GOT3 (cell line): ENCODE results near the gene GFPT2.

Source experiments
- DNase-seq: peaks from one replicate; lab custom pipeline; 2025; ENCODE audit warnings: mixed read lengths; lab: John Stamatoyannopoulos, UW

The GFPT2 gene

DNA sequence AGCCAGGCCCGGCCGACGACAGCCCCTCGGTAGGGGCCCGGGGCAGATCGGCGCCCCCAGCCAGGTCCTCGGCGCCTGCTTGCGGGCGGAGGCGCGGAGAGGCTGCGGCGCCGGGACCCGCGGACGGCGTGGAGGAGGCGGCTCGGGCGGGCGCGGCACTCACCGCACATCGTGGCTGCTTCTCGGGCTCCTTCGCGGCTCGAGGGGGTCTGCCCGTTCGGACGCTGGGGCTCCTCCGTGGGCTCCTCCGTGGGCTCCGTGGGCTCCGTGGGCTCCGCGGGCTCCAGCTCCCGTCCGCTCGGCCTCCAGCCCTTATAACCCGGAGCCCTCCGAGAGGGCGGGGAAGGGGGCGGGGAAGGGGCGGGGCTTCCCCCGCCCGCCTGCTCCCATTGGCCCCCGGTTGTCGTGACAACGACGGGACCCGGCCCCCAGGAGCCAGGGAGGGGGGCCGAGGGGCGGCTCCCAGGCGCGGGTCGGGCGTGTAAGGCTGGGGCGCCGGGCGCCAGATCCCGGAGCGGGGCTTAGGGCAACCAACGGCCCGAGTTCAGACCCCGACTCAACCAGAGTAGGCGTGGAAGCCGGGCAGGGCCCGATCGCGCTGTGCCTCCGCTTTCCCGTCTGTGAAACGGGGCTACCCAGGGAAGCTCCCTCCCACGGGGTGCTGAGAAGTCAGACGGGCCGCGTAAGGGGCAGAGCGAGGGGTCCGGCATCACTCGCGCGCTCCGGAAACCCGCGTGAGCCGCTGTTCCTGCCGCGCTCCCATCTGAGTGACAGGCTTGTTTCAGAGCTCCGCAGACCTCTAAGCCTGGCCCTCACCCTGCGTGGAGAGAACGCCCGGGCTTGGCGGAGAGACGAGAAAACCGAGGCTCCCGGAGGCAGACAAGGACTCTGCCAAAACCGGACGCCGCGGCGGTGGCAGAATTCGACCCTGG, at the start of gene GFPT2:
TSS of gene GFPT2 (minus strand) at position 289 of the 932 bp plus-strand sequence. CDS start at position 170, 119 bp downstream.
- peak; percentile 66 for DNase-seq

DNA sequence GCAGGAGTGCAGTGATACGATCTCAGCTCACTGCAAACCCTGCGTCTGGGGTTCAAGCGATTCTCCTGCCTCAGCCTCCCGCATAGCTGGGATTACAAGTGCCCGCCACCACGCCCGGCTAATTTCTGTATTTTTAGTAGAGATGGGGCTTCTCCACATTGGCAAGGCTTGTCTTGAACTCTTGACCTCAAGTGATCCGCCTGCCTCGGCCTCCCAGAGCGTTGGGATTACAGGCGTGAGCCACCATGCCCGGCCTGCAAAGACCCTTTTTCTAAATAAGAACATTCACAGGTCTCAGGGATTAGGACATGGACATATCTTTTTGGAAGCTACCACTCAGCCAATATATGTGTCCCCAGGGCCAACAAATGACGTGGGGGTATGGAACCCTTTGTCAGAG, 49.6 kb upstream of the GFPT2 start:
- no peak for DNase-seq

DNA sequence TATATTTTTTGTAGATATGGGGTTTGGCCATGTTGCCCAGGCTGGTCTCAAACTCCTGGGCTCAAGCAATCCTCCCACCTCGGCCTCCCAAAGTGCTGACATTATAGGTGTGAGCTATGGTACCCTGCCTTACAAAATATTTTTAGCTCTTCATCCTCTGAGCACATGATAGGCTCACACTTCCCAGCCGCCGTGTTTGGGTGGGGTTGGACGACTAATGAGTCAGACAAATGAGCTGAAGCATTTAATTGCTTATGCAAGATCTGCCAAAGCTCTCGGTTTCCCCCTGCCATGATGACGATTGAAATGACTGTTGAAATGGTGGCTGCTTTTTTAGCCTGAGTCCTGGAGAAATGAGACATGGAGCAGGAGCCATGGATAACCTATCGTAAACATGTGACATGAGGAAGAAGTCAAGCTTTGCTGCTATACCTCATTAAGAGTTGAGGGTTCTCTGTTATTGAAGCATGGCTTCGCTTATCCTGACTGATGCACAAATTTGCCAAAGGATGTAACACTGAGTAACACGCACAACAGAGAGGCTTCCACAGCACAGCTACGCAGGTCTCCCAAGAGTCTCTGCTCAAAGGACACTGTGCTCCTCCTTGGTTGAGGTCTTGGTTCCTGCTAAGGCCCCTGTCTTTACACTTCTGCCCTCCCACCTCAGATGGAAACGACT, 48.2 kb upstream of the GFPT2 start:
- DNase-seq = no peak

DNA sequence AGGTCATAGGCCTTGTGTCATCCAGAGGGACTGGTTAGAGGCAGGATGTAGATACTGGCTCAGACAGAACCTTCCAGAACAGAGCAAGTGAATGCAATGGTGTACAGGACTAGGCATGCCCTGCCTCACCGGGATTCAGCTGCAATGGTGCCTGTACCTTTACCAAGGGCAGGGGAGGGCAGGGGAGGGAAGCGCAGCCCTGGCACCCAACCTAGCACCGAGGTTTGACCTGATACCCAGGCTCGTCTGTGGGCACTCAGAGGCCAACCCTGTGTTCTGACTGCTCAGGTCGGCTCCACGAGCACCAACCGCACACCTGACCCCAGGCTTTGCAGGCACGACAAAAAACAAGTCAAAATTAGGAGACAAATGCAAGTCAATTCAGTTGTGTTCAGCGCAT, 47.3 kb upstream of the GFPT2 start:
- DNase-seq = no peak

DNA sequence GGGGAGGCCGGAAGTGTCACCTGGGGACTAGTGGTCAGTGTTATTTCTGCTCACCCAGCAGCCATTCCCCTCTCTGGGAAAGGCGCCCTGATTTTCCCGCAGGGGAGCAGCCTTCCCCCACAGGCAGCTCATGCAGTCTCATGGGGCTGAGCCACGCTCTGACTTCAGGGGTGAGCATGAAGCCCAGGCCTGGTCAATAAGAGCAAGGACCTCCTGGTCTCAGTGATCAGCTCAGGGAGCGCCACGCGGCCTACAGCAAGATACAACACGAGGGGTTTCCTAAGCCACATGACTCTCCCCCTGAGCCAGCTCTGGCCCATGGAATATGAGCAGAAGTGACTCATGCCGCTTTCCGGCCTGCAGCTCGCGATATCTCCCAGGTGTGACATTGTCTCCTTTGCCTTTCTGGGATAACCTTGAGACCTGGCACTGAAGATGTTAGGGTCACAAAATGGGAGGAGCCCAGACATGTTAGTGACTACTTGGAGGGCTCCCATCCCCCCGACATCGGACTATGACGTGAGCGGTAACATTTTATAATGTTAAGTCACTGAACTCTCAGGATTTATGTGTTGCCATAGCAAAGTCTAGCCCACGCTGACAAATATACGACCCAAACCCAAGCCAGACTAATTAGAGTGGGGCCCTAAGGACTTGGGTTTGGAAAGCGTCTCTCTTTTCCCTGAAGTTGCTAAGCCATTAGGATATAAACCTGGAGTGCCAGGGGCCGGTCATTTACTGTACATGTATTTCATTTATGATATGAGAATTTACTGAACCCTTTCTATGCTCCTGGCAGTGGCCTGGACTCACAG, 46.5 kb upstream of the GFPT2 start:
- DNase-seq = no peak

DNA sequence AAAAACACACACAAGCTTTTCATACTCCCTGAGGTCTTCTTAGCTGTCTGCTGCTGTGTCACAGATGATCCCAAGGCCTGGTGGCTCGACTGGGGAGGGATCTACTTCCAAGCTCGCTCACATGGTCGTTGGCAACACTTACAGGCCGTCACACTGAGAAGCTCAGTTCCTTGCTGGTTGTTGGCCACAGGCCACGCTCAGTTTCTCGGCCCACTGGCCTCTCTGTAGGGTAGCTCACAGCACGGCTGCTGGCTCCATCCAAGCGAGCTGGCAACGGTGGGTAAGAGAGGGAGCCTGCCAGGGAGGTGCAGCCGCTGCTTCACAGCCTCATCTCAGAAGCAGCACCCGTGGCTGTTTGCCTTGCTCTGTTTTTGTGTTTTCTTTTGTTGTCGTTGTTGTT, 43.8 kb upstream of the GFPT2 start:
- no peak for DNase-seq

DNA sequence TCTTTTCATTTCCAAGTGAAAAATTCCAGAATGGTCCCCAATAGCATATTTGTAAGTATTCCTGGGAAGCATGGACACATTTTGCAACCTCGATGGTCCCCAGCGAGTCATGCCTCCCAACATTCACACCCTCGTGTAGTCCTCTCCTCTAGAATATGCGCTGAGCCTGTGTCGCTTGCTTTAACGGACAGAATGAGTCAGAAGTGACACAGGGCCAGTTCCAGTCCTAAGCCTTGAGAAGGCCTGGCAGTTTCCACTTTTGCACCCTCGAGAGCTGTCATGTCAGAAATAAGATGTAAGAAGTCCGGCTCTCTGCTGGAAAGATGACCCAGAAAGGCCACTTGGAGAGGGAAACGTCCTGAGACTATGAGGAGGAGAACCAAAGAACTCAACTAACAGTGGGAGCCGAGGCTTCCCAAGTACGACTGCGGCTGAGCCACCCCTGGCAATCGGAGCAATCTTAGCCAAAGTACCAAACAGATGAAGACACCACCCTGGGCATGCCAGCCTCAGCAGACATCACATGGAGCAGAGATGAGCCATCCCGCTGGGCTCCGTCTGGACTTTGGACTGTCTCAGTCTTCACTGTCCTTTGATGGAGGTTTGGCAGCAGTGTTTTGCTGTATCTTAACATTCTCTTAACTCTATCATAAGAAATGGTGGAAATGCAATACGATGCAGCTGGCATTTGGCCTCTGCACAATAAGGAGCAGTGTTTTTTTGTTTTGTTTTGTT, 42.6 kb upstream of the GFPT2 start:
- DNase-seq = no peak

DNA sequence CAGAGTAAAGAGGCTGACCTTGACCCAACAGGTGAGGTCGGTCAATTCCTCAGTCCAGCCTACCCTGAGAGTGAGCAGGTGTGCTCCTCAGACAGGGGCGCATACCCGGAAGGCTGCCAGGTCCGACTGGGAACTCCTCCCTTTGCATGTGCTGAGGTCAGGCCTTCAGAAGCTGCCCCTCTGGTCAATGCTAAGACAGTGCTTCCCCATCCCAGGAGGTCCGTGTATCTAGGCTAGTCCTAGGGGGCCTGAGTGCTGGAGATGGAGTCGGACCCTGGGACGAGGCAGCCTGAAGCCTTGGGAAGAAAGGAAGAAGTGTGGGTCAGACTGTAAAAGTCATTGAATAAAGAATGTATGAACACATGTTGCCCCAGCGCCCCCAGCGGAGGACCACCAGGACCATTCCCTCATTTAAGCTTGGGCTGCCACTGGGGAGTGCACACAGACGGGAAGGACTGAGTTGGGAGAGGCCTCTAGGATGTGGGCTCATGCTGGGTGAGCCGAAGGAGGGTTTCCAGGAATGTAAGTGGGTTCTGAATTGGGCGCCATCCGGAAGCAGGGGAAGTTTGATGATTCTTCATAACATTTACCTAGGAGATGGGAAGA, 41.0 kb upstream of the GFPT2 start:
- DNase-seq = no peak

DNA sequence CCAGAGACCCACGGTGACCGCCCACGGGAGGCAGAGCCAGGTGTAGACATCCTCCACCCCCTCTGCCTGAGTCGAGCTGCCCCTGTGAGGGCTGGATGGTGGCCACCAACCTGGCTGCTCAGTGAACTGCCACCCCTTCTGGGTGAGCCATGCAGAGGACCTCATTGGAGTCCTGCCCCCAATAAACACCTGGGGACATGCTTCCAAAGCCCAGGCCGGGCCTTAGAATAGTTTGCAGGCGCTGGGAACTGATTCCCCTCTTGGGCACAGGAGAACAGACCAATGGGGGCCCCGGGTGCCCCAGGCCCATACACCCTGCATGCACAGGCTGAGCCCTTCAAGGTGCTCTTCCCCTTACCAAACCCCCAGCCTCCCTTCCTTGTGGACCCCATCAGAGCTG, 38.1 kb upstream of the GFPT2 start:
- no peak for DNase-seq

DNA sequence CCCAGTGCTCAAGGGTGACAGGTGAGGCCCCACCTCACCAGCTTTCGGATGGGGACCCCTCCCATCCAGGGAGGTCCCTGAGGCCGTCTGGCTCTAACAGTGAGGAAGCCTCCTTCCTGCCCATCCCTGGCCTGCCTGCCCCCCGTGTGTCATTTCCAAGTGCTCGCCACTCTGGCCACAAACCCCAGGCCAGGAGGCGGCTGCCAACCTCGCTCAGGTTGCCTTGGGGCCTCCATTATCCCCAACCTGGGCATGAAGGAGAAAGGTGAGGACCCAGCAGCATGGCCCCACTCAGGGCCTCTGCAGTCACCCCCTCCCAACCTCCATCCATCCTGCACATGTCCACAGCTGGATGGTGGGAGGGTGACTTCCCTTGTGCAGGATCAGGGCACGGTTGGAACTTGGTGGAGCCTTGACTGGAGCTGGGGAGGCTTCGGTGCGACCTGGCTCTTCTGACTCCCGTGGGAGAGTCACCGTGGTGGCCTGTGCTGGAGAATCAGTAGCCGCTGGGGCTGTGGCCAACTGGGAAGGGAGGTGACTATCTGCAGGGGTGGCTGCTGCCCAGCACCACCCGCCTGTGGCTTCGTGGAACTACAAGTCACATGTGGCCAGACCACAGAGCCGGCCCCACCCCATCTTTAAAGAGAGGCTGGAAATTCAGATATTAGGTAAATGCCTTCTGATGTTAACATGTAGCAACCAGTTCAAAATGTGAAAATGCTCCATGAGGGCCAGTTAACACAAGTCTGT, 37.5 kb upstream of the GFPT2 start:
- DNase-seq = no peak

DNA sequence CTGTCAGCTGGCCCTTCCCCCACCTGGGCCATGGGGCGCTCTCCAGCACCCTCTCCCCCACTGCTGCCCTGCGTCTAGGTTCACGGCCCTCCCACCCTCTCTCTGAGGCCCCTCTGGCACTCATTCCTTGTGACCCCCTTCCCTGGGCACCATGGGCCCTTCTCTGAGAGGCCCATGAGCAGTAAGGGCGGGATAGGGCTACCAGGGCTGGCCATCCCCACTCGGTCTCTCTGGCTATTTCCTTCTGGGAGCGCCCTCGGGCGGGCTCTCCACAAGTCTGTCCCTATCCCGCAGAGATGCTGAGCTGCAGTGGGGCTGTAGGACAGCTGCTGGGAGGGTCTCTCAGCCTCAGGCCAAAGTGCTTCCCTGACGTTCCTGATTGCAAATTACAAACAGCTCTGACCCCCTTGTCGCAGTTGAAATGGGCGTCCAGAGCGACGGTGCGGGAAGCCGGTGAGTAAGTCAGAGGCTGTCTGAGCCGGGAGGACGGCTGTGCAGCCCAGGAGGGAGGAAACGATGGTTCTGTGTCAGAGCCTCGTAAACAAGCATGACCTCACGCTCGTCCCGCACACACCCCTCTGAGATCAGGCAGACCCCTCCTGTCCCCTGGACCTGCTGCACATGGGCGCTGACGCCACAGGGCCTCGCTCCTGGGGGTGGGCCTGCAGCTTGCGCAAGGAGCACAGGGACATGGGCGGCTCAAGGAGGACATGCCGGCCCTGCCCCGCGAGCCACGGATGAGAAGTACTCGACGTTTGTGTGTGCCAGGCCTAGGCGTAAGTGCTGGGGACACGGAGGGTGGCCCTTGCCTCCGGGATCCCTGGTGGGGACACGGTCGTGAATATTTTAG, 36.3 kb upstream of the GFPT2 start:
- DNase-seq = no peak

DNA sequence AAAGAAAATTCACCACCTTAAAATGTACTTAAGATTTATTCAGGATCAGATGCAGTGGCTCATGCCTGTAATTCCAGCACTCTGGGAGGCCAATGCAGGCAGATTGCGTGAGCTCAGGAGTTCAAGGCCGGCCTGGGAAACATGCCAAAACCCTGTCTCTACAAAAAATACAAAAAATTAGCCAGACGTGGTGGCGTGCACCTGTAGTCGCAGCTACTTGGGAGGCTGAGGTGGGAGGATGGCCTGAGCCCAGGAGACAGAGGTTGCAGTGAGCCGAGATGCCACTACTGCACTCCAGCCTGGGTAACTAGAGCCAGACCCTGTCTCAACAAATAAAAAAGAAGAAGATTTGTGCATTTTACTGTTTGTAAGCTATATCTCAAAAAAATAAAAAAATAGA, 34.7 kb upstream of the GFPT2 start:
- DNase-seq = no peak

DNA sequence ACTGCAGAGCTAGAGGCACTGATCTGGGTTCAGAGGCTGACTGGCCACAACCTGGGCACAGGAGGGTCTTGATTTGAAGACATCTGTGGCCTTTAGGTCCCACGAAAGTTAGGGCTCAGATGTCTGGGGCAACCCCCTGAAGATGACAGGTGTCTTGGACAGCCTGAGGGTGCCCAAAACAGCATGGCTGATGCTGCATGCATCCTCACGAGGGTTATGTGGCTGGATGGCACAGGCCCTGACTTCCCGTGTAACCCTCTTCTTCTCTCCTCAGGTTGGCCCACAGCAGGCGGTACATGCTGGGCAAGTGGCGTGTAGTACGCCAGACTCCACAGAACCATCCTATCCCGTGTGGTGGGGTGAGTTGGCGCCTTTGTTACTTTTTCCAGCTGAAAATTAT, 29.8 kb upstream of the GFPT2 start:
- DNase-seq = no peak

DNA sequence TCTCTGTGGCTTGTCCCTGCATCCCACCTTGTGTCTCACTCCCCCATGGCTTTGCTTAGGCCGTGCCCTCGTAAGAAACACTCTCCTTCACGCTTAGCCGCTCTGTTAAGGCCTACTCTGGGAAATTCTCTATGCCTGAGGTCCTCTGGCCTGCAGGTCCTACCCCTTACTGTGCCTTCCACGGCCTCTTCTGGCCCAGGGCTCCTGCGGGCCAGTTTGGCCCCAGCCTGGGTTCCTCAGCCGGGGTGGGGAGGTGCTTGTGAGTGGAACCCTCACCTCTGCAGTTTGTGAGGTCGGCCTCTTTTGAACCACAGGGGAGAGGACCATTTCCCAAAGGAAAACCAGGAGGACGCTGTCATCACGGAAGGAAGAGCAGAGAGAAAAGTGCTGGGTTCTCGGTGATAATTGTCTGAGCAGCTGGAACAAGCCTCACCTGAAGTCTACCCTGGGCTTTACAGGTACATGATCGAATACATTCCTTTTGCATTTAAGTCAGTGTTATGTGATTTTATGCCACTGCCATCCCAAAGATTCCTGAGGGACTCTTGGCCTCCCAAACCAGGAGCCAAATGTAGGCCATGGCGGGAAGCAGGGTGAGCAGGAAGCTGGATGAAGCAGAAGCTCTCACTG, 28.8 kb upstream of the GFPT2 start:
- no peak for DNase-seq

DNA sequence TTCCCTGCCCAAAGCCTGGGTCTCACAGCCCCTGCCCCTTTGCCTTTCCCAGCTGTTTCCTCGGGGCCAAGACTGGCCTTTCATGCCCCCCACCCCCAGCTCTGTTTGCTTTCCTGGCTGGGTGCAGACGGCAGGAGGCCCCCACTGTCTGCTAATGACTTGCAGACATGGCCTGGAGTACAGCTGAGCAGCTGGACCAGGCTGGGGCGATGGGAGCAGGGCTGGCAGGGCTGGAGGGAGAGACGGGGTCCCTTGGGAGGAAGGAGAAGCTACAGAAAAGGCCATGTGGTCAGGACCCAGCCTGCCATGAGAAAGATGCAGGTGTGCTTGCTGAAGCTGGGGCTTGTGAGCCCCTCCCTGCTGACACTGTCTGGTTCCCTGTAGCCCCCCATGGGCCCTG, 28.3 kb upstream of the GFPT2 start:
- DNase-seq = no peak

DNA sequence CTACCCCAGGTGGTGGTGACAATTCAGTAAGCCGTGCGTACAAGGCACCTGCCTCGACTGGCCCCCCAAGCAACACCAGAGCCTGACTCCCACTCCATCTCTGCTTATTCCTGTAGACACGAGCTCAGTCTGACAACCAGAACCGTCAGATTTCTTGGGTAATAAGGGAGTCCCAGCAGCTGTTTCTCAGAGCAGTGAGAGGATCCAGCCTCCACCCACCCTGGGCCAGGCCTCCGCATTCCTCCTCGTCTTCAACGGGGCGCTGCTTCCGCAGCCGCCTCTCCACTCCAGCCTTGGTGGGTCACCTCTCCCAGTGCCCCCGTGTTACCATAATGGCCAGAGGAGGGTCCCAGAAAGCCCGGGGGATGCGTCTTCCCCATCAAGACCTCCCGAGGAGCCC, 27.7 kb upstream of the GFPT2 start:
- no peak for DNase-seq

DNA sequence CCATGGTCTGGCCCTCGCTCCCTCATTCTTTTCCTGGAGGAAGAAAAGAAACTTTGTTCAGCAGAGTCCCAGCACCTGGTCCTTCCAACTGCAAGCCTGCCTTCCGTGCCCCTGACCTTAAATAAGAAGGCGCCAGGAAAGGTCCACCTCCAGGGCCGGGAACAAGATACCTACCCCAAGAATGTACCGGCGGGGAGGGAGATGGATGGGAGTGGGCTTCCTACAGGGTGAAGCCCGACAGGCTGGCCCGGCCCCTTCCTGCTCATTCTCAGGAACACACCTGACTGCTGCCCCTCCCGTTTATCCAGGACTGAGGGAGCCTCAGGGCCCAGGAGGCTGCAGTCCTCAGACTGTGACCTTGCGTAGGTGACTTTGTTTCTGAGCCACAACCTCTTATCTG, 27.3 kb upstream of the GFPT2 start:
- DNase-seq = no peak

DNA sequence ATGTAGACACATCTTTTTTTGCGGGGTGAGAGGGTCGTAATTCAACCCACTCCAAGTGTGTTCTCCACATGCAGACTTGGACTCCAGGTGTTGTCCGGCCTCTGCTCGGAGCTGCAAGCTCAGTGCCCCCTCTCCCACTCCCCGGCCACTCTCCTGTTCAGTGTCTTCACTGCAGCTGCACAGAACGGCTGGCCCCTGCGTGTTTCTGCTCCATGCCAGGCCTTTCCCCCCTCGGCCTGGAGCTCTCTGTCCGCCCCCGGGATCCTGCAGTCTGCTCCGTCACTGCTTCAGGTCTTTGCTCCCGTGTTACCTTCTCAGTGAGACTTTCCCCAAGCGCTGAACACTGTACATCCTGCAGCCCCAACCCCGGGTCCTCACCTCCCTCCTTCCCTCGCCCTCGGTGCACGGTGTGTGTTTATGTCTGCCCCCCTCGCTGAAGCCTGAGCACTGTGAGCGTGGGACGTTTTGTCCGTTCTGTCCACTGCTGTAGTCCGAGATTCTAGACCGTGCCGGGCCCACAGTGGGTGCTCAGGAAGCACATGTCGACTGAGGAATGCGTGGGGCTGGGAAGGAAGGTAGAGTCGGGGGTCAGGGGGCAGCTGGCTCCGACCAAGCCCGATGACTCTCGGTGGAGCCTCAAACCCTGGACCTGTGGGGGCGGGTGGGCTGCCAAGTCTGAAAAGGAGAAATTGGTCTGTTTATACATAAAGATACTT, 26.4 kb upstream of the GFPT2 start:
- no peak for DNase-seq
